Neural cell (in vitro differentiated cells): Measurements from ENCODE around the gene ZNF558.

Experiments
- CTCF ChIP-seq: fragments of 450-650 bp; IDR thresholded peaks from 2 replicates; pipeline ENCODE4 v1.5.1; 2014; ENCODE audit warnings: antibody characterized with exemption, mild to moderate bottlenecking, moderate library complexity; ENCODE audit not compliant: poor library complexity, severe bottlenecking
- EZH2 ChIP-seq: fragments of 200-600, 300-800 bp; shearing (Covaris generic), sonication (generic); IDR thresholded peaks from 2 replicates; pipeline ENCODE4 v1.6.1; 2014; ENCODE audit warnings: antibody characterized with exemption, low read length, borderline replicate concordance, mild to moderate bottlenecking; ENCODE audit not compliant: insufficient read depth, poor library complexity, severe bottlenecking
- POLR2AphosphoS5 ChIP-seq: IDR thresholded peaks from 2 replicates; pipeline ENCODE4 v1.6.1; 2012

GRCh38 chr19:8811315-8812172 lies 20.6 kb downstream of the ZNF558 start:
- TF ChIP-seq CTCF, result no peak
- no peak for TF ChIP-seq POLR2AphosphoS5
- TF ChIP-seq EZH2, result no peak
